Caco-2 (cell line): Measurements from ENCODE around the gene NNT. TPM values are rescaled to one million over a fixed set of nuclear protein-coding genes. Genes with fewer than 3 reads are reported as not detected.
A peak's percentile ranks its signal among the peaks of the same experiment; 100 is the strongest.

Source experiments
- BruUV-seq: library from RNA; stranded (reverse); fragments of 400-500 nt; replicated peaks from 2 replicates; lab custom pipeline; 2021; lab: Mats Ljungman, UMichigan
- CTCF ChIA-PET: fragments of 300-600 bp; sonication (Branson Sonifier 250); formaldehyde crosslinking; loops from one replicate; lab custom pipeline; 2022; ENCODE audit warnings: antibody characterized with exemption; lab: Charles Lee
- POLR2A ChIA-PET: fragments of 300-600 bp; sonication (Branson Sonifier 250); formaldehyde crosslinking; loops from one replicate; lab custom pipeline; 2022; ENCODE audit warnings: antibody characterized with exemption; lab: Charles Lee
- DNase-seq, 2 experiments: peaks; one replicate each; pipeline versions ENCODE4 v3.0.0 to v3.0.0-alpha.2; 2020 to 2022
- H3K27me3 ChIP-seq: replicated peaks from 2 replicates; pipeline ENCODE4 v1.6.0; 2011; ENCODE audit warnings: low read length; ENCODE audit not compliant: control insufficient read depth, insufficient read depth
- H3K36me3 ChIP-seq: 2 replicates; pipeline ENCODE4 v1.5.1; 2011; ENCODE audit warnings: low read length; ENCODE audit not compliant: control insufficient read depth, insufficient read depth
- H3K4me1 ChIP-seq: fragments of 250-450 bp; sonication (Bioruptor Pico); 2 replicates; pipeline ENCODE4 v1.5.1; 2020; ENCODE audit warnings: mild to moderate bottlenecking
- H3K4me3 ChIP-seq: 2 replicates; pipeline ENCODE4 v1.5.1; 2011; ENCODE audit warnings: low read depth, mild to moderate bottlenecking, control low read depth, low read length
- H3K9me3 ChIP-seq: fragments of 250-450 bp; sonication (Bioruptor Pico); 2 replicates; pipeline ENCODE4 v1.5.1; 2020; ENCODE audit warnings: mild to moderate bottlenecking, moderate library complexity
- H3K27ac Mint-ChIP-seq: one replicate; pipeline ENCODE4 v1.8.0; 2022; ENCODE audit warnings: mixed read lengths; ENCODE audit not compliant: unreplicated experiment
- H3K27me3 Mint-ChIP-seq: one replicate; pipeline ENCODE4 v1.8.0; 2022; ENCODE audit warnings: mixed read lengths; ENCODE audit not compliant: insufficient read depth, unreplicated experiment
- H3K36me3 Mint-ChIP-seq: one replicate; pipeline ENCODE4 v1.8.0; 2022; ENCODE audit warnings: mild to moderate bottlenecking, mixed read lengths; ENCODE audit not compliant: insufficient read depth, unreplicated experiment
- H3K4me1 Mint-ChIP-seq: one replicate; pipeline ENCODE4 v1.8.0; 2022; ENCODE audit warnings: low read depth, mixed read lengths; ENCODE audit not compliant: unreplicated experiment
- H3K4me3 Mint-ChIP-seq: one replicate; pipeline ENCODE4 v1.8.0; 2022; ENCODE audit warnings: mild to moderate bottlenecking, moderate library complexity, mixed read lengths; ENCODE audit not compliant: unreplicated experiment
- H3K9me3 Mint-ChIP-seq: one replicate; pipeline ENCODE4 v1.8.0; 2022; ENCODE audit warnings: mixed read lengths; ENCODE audit not compliant: unreplicated experiment
- intact Hi-C: fragments of 100-400 bp; cut with micrococcal nuclease; formaldehyde crosslinking; loops from one replicate; pipeline ENCODE4 v1.10.0; 2022; ENCODE audit not compliant: unreplicated experiment
- total RNA-seq: library from RNA; stranded (reverse); gene quantifications from 2 replicates; pipeline ENCODE4 v1.2.3, GENCODE V29; 2022
- TF ChIP-seq, protein P1 (sequence below), 2 experiments: fragments of 200-600 bp in 1 of 2; IDR thresholded peaks; 1 replicate in 1 of 2; 2 replicates in 1 of 2; pipeline versions ENCODE4 v1.5.1 to v1.8.0; 2011 to 2022; ENCODE audit warnings: antibody characterized with exemption in 1 of 2, control low read depth in 1 of 2, inconsistent platforms in 1 of 2, low read depth in 1 of 2, low read length in 1 of 2, mild to moderate bottlenecking in 1 of 2, moderate library complexity in 1 of 2; ENCODE audit not compliant: insufficient read depth in 1 of 2, severe bottlenecking in 1 of 2, unreplicated experiment in 1 of 2

NNT gene
- total RNA-seq, 1 experiment from 2014 or later: 44.8 TPM

DNA sequence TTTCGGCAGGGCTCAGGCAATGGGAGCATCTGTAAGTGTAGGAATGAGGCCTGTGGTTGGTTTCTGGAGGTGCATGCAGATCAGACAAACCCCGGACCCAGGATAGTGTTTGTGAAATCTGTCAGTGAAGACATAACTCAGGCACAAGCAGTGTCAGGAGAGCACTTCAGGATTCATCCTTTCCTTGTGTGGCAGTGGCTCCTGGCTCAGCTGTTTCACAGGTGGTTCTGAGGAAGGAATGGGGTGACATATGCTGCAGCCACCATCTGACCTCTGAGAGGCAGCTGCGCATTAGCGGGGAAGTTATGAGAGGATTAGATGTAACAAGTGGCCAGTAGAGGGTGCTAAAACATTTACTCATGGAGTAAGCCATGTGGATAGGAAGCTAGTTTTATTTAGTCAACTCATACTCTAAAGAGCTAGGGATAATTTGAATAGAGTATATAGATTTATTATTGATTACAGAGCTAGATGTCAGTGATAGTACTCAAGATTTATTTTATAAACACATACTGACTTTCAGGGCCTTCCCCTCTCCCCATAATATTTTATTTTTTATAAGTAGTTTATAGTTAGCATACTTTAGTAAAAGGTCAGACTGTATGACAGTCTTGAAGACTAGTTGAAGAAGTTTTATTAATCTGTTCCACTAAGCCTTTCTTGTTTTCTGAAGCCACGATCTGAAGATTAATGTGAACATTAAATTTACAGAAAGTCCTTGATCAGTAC is 28.4 kb downstream of the NNT start:
- Histone ChIP-seq H3K4me3 (no peak overlapping the region), H3K36me3 (no peaks in the 10 kb centered on the region), H3K4me1 (peaks cover 15% of the 10 kb centered on the region), H3K27me3 (no peaks in the 10 kb centered on the region), H3K9me3 (no peaks in the 10 kb centered on the region; the same call in 1 of the 2 replicates)
- no peak overlapping the region for H3K27ac Mint-ChIP-seq
- peaks cover 6% of the 10 kb centered on the region for H3K4me1 Mint-ChIP-seq
- H3K4me3 Mint-ChIP-seq: no peak overlapping the region
- intact Hi-C loops: no loop called here
- H3K27me3 Mint-ChIP-seq: no peaks in the 10 kb centered on the region
- BruUV-seq: no TSS peak
- peaks cover 11% of the 10 kb centered on the region for H3K36me3 Mint-ChIP-seq
- ChIA-PET CTCF (interaction anchor here (0.6 to 1.2 kb wide), 10 partner anchors 15 to 701 kb away, joined by 3 to 10 read pairs (median 3); partner anchors contain the start of genes NNT and TMEM267), POLR2A (interaction anchor here (0.6 kb wide), 1 partner anchor 107 kb away, joined by 3 read pairs; no protein-coding TSS in a partner anchor)
- TF ChIP-seq, protein P1, sequence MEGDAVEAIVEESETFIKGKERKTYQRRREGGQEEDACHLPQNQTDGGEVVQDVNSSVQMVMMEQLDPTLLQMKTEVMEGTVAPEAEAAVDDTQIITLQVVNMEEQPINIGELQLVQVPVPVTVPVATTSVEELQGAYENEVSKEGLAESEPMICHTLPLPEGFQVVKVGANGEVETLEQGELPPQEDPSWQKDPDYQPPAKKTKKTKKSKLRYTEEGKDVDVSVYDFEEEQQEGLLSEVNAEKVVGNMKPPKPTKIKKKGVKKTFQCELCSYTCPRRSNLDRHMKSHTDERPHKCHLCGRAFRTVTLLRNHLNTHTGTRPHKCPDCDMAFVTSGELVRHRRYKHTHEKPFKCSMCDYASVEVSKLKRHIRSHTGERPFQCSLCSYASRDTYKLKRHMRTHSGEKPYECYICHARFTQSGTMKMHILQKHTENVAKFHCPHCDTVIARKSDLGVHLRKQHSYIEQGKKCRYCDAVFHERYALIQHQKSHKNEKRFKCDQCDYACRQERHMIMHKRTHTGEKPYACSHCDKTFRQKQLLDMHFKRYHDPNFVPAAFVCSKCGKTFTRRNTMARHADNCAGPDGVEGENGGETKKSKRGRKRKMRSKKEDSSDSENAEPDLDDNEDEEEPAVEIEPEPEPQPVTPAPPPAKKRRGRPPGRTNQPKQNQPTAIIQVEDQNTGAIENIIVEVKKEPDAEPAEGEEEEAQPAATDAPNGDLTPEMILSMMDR (IDR thresholded peaks at IDR 0.05; ENCODE audit: insufficient read depth in 1 of 2, low read depth in 1 of 2, low read length in 1 of 2, severe bottlenecking in 1 of 2, unreplicated experiment in 1 of 2): peak; percentile 54 to 56
- DNase-seq: peak; percentile 41 to 70
- H3K9me3 Mint-ChIP-seq: no peaks in the 10 kb centered on the region

DNA sequence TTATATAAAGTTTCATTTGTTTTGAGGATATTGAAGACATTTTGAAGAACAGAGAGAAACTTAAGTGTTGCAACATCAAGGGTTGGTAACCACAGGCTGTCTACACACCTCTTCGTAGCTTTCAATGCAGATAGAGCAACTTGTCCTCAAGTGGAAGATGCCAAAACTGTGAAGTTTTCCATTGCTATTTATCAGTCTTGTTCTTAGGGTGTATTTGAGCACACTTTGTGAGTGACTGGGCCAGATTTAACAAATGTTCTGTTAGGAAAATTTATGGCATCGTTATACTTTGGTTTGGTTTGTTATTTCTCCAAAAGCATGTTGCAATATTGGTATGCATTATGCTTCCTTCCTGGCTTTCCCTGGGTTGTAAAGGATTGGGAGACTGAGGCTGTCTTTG is 31.6 kb downstream of the NNT start:
- Histone ChIP-seq H3K4me3 (no peak overlapping the region), H3K36me3 (no peaks in the 10 kb centered on the region), H3K9me3 (no peaks in the 10 kb centered on the region), H3K4me1 (peaks cover 8% of the 10 kb centered on the region; the same call in 1 of the 2 replicates), H3K27me3 (no peaks in the 10 kb centered on the region)
- intact Hi-C loops: no loop called here
- Mint-ChIP-seq H3K9me3 (no peaks in the 10 kb centered on the region), H3K27me3 (no peaks in the 10 kb centered on the region), H3K36me3 (peaks cover 4% of the 10 kb centered on the region), H3K27ac (no peak overlapping the region), H3K4me1 (no peaks in the 10 kb centered on the region), H3K4me3 (no peak overlapping the region)
- ChIA-PET CTCF (no interaction called here), POLR2A (no interaction called here)
- DNase-seq: no peak
- TF ChIP-seq, protein P1 (IDR thresholded peaks at IDR 0.05; ENCODE audit: insufficient read depth in 1 of 2, low read depth in 1 of 2, low read length in 1 of 2, severe bottlenecking in 1 of 2, unreplicated experiment in 1 of 2): no peak
- no TSS peak for BruUV-seq

DNA sequence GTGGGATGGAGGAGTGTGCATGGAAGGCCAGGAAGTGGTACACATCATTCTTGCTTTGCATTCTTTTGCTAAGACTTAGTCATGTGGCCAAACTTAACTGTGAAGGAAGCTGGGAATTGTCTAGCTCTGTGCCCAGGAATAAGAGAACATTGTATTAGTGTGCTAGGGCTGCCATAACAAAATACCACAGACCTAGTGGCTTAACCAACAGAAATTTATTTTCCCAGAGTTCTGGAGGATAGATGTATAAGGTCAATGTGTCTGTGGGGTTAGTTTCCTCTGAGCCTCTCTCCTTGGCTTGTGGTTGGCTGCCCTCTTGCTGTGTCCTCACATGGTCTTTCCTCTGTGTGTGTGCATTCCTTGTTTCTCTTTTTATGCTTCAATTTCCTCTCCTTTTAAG is 32.4 kb downstream of the NNT start:
- no peaks in the 10 kb centered on the region for H3K36me3 Mint-ChIP-seq
- no peaks in the 10 kb centered on the region for H3K9me3 ChIP-seq
- H3K4me3 ChIP-seq: no peak overlapping the region
- H3K27ac Mint-ChIP-seq: no peak overlapping the region
- H3K27me3 Mint-ChIP-seq: no peaks in the 10 kb centered on the region
- CTCF ChIA-PET: no interaction called here
- POLR2A ChIA-PET: no interaction called here
- no TSS peak for BruUV-seq
- no peak overlapping the region for H3K4me3 Mint-ChIP-seq
- peaks cover 8% of the 10 kb centered on the region; the same call in 1 of the 2 replicates for H3K4me1 ChIP-seq
- DNase-seq: no peak
- intact Hi-C loops: no loop called here
- H3K4me1 Mint-ChIP-seq: no peaks in the 10 kb centered on the region
- H3K27me3 ChIP-seq: no peaks in the 10 kb centered on the region
- H3K9me3 Mint-ChIP-seq: no peaks in the 10 kb centered on the region
- TF ChIP-seq, protein P1 (IDR thresholded peaks at IDR 0.05; ENCODE audit: insufficient read depth in 1 of 2, low read depth in 1 of 2, low read length in 1 of 2, severe bottlenecking in 1 of 2, unreplicated experiment in 1 of 2): no peak
- no peaks in the 10 kb centered on the region for H3K36me3 ChIP-seq
